Mesodermal cell (in vitro differentiated cells): Measurements from ENCODE around the gene DERL3.

Experiments
- H3K27ac ChIP-seq: 2 replicates; pipeline ENCODE4 v1.7.0; 2013; ENCODE audit warnings: mild to moderate bottlenecking, low read depth, low read length, moderate library complexity; ENCODE audit not compliant: severe bottlenecking
- H3K36me3 ChIP-seq: 2 replicates; pipeline ENCODE4 v1.7.1; 2013; ENCODE audit warnings: mild to moderate bottlenecking, low read length, moderate library complexity; ENCODE audit not compliant: control insufficient read depth, insufficient read depth
- H3K4me1 ChIP-seq: one replicate; pipeline ENCODE4 v1.7.1; 2013; ENCODE audit warnings: mild to moderate bottlenecking, low read length; ENCODE audit not compliant: insufficient read depth, control insufficient read depth, poor library complexity, severe bottlenecking
- H3K4me3 ChIP-seq: 2 replicates; pipeline ENCODE4 v1.7.0; 2013; ENCODE audit warnings: low read length, control low read depth, mild to moderate bottlenecking; ENCODE audit not compliant: insufficient read depth, poor library complexity, severe bottlenecking; ENCODE audit errors: extremely low read depth
- H3K9me3 ChIP-seq: 2 replicates; pipeline ENCODE4 v1.7.1; 2013; ENCODE audit warnings: mild to moderate bottlenecking, low read length, moderate library complexity; ENCODE audit not compliant: control insufficient read depth
- WGBS, 2 experiments: methylation state at CpG; one replicate each; pipeline ENCODE4 v1.1.5; 2013; ENCODE audit warnings: missing lambda C conversion rate in 2 of 2; ENCODE audit not compliant: insufficient coverage in 2 of 2; 5-methylcytosine and 5-hydroxymethylcytosine counted together

The DERL3 gene

GRCh38 chr22:23817146-23817545 lies 21.7 kb downstream of the DERL3 start:
- Histone ChIP-seq H3K27ac (no peak overlapping the region), H3K4me1 (peaks cover 14% of the 10 kb centered on the region), H3K4me3 (no peak overlapping the region), H3K36me3 (peaks cover 89% of the 10 kb centered on the region), H3K9me3 (no peaks in the 10 kb centered on the region)
- WGBS, 2 experiments, result 98 to 100% methylated on average over 6 of the region's 6 CpGs

DNA sequence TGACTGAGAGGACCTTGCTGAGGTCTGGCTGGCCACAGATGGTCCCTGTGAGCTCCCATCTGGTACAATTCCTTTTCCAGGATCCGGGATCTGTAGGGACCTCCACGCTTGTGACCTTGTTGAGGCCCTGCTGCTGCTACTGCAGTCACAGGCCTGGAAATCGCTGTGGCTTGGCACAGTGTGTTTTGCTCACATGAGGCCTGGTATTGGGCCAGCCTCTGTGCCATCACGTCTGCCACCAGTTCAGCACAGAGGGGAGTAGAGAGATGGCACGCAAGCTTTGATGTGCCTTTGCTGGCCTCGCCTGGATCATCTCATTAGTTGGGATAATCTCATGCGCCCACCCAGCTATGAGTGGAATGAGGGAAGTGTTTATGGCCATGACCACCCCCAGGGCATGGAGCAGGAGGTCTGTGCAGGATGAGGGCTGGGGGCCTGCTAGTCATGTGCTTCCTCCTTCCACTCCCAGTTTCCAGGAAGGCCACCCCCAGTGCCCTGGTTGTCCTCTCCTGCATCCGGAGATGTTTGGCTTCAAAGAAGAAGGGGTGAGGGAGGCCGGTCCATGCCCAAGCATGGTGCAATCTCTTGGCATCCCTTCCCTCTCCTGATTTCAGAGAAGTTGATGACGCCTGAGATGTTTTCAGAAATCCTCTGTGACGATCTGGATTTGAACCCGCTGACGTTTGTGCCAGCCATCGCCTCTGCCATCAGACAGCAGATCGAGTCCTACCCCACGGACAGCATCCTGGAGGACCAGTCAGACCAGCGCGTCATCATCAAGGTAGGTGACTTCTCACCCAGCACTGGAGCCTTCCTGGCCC lies 22.4 kb downstream of the DERL3 start:
- H3K4me3 ChIP-seq, result no peak overlapping the region
- 87 to 92% methylated on average over 15 to 17 of the region's 18 CpGs for WGBS, 2 experiments
- no peaks in the 10 kb centered on the region for H3K9me3 ChIP-seq
- peaks cover 14% of the 10 kb centered on the region for H3K4me1 ChIP-seq
- H3K36me3 ChIP-seq, result peaks cover 93% of the 10 kb centered on the region
- peak overlapping the region; percentile 23 for H3K27ac ChIP-seq

DNA sequence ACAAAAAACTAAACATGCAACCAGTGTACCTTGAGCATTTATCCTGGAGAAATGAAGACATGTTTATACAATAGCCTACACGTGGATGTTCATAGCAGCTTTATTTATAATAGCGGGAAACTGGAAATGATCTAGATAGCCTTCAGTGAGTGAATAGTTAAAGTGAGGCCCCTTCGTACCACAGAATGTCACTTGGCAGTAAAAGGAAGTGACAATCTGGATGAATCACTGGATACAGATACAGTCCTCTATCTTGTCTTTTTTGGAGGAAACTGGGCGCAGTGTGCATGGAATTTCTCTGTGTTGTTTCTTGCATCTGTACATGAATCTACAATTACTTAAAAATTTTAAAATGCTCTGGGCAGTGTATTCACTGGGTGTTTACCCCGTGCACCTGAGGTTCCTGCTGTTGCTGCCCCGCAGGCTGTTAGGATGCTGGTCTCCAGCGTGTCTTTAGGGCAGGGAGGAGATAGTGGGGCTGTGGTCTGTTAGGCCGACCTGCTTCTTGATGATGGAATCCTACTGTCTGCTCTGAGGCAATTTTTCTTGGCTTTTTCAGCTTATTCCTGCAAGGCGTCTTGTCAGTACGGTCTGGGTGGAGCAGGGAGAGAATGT lies 23.2 kb downstream of the DERL3 start:
- Histone ChIP-seq H3K4me3 (no peak overlapping the region), H3K27ac (peak overlapping the region; percentile 23), H3K4me1 (peaks cover 14% of the 10 kb centered on the region), H3K9me3 (no peaks in the 10 kb centered on the region), H3K36me3 (peaks cover 93% of the 10 kb centered on the region)
- 97 to 100% methylated on average over 8 of the region's 10 CpGs for whole genome bisulfite sequencing, 2 experiments

DNA sequence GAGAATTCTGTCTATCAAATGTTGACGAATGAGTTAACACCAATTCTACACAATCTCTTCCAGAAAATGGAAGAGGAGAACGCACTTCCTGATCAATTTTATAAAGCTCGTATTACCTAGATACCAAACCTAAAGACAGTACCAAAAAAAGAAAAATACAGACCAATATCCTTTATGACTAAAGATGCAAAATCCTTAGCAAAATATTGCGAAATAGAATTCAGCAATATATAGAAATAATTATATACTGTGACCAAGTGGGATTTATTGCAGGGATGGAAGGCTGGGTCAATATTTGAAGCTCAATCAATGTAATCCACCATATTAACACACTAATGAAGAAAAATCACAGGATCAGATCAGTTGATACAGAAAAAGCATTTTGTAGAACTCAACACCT lies 26.4 kb downstream of the DERL3 start:
- no peaks in the 10 kb centered on the region for H3K9me3 ChIP-seq
- H3K4me3 ChIP-seq, result no peak overlapping the region
- no peak overlapping the region for H3K27ac ChIP-seq
- H3K4me1 ChIP-seq, result peaks cover 14% of the 10 kb centered on the region
- WGBS, 2 experiments, result 100% methylated on average over 1 to 3 of the region's 4 CpGs
- peaks cover 70% of the 10 kb centered on the region for H3K36me3 ChIP-seq

GRCh38 chr22:23806837-23807236 lies 32.0 kb downstream of the DERL3 start:
- H3K4me1 ChIP-seq, result no peaks in the 10 kb centered on the region
- no peak overlapping the region for H3K4me3 ChIP-seq
- H3K9me3 ChIP-seq, result no peaks in the 10 kb centered on the region
- peaks cover 74% of the 10 kb centered on the region for H3K36me3 ChIP-seq
- WGBS, 2 experiments, result 100% methylated on average over 1 of the region's 1 CpG; no CpG with 5 or more reads in 1 of the 2 experiments
- no peak overlapping the region for H3K27ac ChIP-seq

GRCh38 chr22:23804781-23805291 lies 34.0 kb downstream of the DERL3 start:
- H3K4me1 ChIP-seq, result no peaks in the 10 kb centered on the region
- 85 to 87% methylated on average over 6 to 12 of the region's 12 CpGs for WGBS, 2 experiments
- H3K36me3 ChIP-seq, result peaks cover 79% of the 10 kb centered on the region
- H3K27ac ChIP-seq, result no peak overlapping the region
- no peak overlapping the region for H3K4me3 ChIP-seq
- H3K9me3 ChIP-seq, result no peaks in the 10 kb centered on the region

GRCh38 chr22:23803001-23803819 lies 35.6 kb downstream of the DERL3 start:
- H3K4me3 ChIP-seq, result no peak overlapping the region
- H3K27ac ChIP-seq, result no peak overlapping the region
- H3K4me1 ChIP-seq, result no peaks in the 10 kb centered on the region
- 84 to 85% methylated on average over 19 to 21 of the region's 21 CpGs for WGBS, 2 experiments
- H3K36me3 ChIP-seq, result peaks cover 94% of the 10 kb centered on the region
- H3K9me3 ChIP-seq, result no peaks in the 10 kb centered on the region

- H3K27ac ChIP-seq, result no peak overlapping the region
- no peaks in the 10 kb centered on the region for H3K9me3 ChIP-seq
- no peaks in the 10 kb centered on the region for H3K4me1 ChIP-seq
- H3K4me3 ChIP-seq, result no peak overlapping the region
- 95 to 97% methylated on average over 3 to 8 of the region's 8 CpGs for WGBS, 2 experiments
- peaks cover 91% of the 10 kb centered on the region for H3K36me3 ChIP-seq
Observed at GRCh38 chr22:23801886-23802377, 36.9 kb downstream of the DERL3 start.

DNA sequence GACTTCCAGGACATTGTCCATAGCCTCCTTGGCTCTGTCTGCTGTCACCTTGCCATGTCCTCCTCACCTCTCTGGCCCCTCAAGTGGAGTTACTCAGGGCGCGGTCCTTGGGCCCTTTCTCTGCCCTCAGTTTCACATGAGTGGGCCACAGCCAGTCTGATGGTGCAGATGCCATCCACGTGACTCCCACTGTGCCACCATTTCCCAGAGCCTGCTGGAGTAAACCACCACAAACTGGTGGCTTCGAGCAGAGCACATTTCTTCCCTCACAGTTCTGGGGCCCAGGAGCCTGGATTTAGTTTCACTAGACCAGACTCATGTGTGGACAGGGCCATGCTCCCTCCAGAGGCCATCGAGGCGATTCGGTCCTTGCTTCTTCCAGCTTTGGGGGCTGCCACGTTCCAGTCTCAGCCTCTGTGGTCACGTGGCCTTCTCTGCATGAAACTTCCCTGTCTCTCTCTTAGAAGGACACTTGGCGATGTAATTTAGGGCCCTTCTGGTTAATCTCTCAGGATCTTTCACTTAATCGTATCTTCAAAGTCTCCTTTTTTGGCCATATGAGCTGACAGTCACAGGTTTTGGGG lies 37.5 kb downstream of the DERL3 start:
- Histone ChIP-seq H3K4me1 (no peaks in the 10 kb centered on the region), H3K9me3 (no peaks in the 10 kb centered on the region), H3K27ac (no peak overlapping the region), H3K4me3 (no peak overlapping the region), H3K36me3 (peaks cover 92% of the 10 kb centered on the region)
- WGBS, 2 experiments, result 89 to 97% methylated on average over 11 of the region's 11 CpGs
